ENCODE results near the gene LAMP2.

DNA sequence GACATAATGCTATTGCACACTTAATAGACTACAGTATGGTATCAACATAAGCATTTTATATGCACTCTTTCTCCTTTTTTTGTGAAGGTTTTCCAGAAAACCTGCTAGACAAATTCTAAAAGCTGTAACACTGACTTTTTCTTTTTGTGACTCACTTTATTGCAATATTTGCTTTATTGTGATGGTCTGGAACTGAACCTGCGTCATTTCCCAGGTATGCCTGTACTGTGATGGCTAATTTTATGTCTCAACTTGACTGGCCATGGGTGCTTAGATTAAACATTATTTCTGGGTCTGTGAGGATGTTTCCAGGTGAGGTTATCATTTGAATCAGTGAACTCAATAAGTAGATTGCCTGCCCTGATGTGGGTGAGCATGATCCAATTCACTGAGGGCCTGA lies 35.5 kb upstream of the LAMP2 start:
- TF ChIP-seq POLR2A (IDR thresholded peaks at IDR 0.05) (no peak), POLR2AphosphoS5 (IDR thresholded peaks at IDR 0.05) (no peak)

Measured in sigmoid colon (tissue), 4 donors.